ACHN (cell line): ENCODE data around the gene CLTCL1.
"Not testable (repeated sequence)": the region's sequence is repeated elsewhere in the genome, so short reads cannot be mapped to it uniquely, and the experiment has no call there.

Experiments
- DNase-seq: peaks from one replicate; pipeline ENCODE4 v3.0.0-alpha.2; 2015
- in situ Hi-C: cut with HindIII; loops from 2 replicates; pipeline ENCODE4 v1.10.0; 2017; ENCODE audit warnings: low sequenced_read_pairs, low pct_ligation_motif_present, low pct_unique_long_range_greater_than_20kb

The CLTCL1 gene

DNA sequence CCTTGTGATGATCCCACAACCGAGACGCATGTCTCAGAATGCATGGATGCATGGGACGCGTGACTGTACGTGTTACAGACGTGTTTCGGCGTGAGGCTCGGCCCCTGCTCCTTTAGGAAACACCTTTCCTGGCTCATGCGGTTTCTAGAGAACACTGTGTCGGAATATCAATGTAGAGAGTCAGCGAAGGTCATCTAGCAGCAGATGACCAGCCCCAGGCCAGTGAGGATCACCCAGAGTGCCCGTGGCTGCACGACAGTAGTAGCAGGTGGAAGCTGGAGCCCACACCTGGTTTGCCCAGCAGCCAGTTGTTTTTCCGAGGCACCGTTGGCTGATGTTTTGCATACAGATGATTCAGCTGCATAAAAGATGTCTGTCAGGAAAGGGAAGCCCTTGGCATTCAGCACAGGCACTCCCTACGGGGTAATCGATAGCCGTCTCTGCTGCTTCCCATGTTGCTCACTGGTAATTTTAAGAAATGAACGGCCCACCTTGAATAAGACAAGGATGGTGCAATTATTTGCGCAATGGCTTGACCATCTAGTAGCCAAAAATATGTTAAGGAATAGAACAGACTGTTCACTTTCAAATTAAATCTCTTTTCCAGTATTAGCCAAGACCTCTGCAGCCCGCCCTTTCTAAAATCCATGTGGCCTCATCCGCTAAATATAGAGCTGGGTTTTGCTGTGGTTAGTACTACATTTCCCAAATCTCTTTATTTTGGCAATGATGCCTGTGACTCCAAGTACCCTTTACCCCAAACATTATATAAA, 1.1 kb upstream of the CLTCL1 start:
- in situ Hi-C loops, result no loop called here
- DNase-seq, result no peak

DNA sequence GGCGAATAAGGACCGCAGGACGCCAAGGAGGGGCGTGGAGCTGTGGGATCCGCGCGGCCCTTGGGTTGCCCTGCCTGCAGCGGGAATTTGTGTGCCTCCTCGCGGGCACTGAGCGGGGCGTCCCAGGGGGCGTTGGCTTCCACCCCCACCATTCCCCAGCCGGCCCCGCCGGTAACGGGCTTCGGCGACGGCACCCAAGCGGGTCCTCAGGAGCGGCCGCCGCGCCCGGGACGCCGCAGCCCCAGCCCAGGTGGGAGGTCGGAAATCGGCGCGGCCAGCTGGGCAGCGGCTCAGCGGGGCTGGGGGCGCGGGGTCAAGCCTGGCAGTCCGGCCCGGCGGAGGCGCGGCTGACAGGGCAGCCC, 320 bp downstream of the CLTCL1 start:
- in situ Hi-C loops, result no loop called here
- DNase-seq, result peak; percentile 50

DNA sequence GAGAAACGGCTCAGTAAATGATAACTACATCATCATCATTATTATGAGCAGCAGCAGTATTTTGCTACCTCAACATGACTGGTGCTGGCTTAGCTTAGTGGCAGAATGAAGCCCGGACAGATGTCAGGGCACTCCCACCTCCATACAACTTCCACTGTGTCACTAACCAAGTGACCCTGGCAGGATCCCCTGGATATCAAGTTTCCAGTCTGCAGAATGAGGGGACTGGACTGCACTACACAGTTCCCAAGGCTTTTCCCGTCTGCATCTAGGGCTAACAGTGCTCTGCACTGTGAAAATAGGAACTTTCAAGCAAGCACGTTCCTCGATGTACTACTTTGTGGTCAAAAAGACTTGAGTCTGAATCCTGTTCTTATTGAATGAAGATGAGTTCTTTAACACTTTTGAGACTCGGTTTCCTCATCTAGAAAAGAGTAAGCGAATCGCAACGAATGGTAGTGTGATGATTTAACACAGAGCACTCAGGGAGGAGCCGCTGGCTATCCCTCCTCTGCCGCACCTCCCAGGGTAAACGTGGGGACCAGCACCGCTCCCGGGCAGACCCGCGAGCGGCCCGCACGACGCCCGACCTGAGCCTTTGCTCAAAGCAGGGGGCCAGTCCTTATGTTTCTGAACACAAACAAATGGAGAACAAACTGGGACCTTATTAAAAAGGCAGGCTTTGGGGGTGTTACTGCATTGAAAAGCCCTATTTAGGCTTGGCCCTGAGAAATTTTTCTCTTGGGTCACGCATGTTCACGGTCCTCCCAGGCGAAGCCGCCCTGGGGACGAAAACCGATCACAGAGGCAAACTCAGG, 910 bp downstream of the CLTCL1 start:
- DNase-seq, result peak; percentile 27
- in situ Hi-C loops, result no loop called here

DNA sequence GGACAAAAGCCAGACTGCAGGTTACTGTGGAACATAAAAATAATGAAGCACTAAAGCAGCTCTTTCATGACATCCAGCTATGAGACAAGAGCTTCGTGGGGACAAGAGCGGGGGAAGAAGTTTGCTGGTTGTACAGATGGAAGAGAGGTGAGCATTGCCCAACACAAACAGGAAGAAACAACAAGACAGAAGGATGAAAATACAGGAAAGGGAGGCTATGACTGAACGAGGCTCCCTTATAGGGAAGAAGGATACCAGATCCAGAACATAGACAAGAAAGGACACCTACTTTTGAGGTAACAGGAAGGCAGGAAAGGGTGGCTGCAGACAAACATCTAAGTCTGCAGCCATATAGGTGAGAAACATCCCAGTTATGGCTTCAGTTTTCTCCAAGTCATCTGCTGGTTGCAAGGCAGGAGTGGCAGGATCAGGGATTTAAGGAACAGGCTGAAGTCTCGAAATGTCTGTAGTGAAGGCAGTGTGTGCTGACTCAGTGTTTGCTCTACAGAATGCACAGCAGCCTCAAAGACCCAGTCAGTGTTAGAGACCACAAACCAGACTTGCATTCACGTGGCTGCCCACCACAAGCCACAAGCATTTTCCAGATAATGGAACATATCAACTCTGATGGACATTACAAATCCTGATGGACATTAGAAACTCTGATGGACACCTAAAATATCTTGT, 1.9 kb downstream of the CLTCL1 start:
- DNase-seq, result peak; percentile 76

DNA sequence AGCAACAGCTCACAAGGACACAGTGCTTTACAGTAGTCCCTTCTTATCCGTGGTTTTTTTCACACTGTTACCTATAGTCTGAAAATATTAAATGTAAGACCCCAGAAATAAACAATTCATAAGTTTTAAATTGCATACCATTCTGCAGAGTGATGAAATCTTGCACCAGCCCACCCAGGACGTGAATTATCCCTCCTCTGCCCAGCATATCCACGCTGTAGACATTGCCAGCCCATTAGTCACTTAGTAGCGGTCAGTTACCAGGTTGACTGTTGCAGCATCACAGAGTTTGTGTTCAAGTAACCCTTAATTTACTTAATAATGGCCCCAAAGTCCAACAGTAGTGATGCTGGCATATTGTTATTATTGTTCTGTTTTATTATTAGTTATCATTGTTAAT, 3.6 kb downstream of the CLTCL1 start:
- in situ Hi-C loops, result no loop called here
- peak; percentile 80 for DNase-seq

More for the DNA sequence above, 1.9 kb downstream of the CLTCL1 start:
- in situ Hi-C loops, result no loop called here

DNA sequence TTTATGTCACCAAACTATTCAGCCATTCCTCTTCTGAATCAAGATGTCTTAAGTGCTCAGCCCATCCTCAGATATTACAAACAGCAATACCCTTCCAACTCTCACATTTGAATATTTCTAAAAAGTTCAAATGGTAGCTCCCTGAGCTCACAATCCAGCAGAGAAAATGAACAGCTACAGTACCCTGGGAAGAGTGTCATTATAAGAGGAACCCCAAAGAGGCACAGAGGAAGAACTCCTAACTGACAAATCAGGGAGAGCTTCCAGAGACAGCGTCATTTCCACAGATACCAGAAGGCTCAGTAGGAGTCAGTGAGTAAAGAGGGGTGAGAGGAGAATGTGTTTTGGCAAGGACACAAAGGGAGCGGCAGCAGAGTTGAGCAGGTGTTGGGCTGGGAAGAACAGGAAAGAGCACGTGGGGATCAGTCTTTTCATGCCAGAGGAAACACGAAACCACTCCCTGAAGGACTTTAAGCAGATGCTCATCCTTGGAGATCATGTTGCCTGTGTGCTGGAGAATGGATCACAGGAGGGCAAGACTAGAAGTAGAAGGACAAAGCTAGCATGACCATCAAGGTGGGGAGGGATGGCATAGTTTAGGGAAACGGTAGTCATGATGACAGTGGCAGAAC, 4.3 kb downstream of the CLTCL1 start:
- in situ Hi-C loops, result no loop called here
- DNase-seq, result peak; percentile 69

DNA sequence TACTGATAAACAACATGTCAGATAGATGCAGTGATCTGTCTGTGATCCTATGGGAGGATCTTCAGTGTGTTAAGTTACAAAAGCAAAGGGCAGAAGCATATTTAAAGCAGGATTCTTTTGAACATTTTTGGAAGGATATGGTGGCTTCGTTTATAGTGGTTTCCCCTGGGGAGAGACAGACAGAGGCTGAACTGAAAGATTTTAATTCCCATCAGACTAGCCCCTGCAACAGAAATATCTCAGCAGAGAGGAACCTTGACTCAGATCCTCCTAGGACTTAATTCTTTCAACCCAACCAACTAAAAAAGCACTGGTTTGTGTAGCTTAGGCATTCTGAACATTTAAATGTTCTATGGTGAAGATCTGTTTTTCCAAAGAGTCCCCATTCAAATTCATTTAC, 5.7 kb downstream of the CLTCL1 start:
- no peak for DNase-seq
- in situ Hi-C loops, result no loop called here

DNA sequence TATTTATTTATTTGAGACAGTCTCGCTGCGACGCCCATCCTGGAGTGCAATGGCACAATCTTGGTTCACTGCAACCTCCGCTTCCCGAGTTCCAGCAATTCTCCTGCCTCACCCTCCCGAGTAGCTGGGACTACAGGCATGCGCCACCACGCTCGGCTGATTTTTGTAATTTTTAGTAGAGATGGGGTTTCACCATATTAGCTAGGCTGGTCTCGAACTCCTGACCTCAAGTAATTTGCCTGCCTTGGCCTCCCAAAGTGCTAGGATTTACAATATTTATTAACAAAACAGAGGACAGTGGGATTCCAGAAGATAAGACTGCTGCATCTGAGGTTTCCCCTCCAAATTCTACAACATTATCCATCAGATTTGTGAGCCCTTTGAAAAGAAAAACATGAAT, 12.4 kb downstream of the CLTCL1 start:
- DNase-seq, in situ Hi-C loops: not testable (repeated sequence)

DNA sequence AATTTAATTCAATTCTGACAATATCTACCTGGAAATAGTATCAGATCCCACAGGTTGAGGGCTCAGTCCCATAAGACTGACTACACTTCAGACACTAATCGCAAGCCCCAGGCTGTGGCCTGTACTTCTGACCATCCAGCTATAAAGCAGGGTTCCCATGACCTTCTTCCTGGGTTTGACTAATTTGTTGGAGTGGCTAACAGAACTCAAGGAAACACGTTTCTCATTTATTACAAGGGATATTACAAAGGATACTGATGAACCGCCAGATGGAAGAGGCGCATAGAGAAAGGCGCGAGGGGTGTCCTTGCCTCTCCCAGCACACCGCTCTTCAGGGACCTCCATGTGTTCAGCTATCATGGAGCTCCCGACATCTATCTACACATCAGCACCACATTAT, 13.7 kb downstream of the CLTCL1 start:
- no peak for DNase-seq
- in situ Hi-C loops, result no loop called here

DNA sequence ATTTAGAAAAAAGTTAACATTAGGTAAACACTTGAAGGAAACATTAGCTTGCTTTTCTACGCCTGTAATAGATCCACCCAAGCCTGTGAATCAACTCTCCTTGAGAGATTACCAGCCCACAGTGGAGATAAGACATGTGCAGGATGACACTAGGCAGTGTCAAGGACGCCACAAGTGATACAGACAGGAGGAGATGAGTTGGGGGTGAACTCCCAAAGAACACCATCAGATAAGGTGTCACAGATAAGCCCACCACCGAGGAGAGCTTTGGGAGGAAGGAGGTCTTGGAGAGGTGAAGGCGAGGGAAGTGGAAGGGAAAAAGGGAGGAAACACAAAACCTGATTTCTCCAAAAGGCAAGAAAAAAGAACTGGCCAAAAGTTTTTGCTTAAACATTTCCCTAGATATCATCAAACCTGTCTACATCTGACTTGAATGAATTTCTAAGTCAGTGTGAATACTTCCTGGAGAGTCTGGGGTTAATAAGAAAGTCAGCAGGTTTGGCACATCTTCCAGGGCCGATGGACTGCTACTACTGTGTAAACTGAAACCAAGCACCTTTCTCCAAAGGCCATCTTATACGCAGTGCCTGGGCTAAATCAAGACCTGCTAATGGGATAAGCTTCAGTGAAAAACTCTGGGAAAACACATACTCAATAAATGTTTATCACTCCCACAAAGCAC, 15.5 kb downstream of the CLTCL1 start:
- in situ Hi-C loops, result no loop called here
- DNase-seq, result no peak

DNA sequence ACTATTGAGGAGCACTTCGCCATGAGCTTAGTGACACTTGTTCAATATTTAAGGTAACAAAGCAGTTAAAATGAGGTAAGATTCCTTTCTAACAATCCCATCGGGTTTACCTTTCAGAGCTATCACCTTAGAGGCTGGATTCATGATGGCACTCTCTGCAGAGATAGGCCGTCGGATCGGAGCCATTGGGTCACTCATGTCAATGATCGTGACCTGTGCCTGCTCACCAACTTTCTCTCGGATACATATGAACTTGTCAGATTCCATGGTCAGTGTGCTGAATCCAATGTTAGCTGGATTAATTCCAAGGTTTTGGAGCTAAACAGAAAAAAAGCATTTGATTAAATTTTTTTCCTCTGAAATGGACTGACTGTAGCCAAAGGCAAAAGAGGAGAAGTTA, 16.0 kb downstream of the CLTCL1 start:
- in situ Hi-C loops, result no loop called here

DNA sequence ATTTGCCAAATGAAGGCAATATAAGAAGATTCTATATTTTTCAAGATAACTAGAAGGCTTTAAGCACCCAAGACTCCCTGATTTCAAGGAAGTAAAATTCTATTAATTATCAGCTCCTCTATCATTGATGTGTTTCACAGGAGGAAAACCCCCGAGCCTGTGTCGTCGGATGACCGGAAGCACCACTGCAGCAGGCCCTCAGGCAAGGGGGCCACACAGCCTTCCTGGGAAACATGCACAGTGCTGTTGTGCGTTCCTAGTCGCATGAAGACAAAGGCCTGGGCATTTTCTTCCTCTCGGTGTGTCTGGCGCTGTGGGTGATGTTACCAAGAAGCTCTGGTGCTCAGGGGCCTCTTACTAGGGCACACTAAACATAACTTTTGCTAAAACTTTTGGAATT, 16.4 kb downstream of the CLTCL1 start:
- no peak for DNase-seq
- in situ Hi-C loops, result no loop called here

More for the DNA sequence above, 16.0 kb downstream of the CLTCL1 start:
- DNase-seq, result no peak

DNA sequence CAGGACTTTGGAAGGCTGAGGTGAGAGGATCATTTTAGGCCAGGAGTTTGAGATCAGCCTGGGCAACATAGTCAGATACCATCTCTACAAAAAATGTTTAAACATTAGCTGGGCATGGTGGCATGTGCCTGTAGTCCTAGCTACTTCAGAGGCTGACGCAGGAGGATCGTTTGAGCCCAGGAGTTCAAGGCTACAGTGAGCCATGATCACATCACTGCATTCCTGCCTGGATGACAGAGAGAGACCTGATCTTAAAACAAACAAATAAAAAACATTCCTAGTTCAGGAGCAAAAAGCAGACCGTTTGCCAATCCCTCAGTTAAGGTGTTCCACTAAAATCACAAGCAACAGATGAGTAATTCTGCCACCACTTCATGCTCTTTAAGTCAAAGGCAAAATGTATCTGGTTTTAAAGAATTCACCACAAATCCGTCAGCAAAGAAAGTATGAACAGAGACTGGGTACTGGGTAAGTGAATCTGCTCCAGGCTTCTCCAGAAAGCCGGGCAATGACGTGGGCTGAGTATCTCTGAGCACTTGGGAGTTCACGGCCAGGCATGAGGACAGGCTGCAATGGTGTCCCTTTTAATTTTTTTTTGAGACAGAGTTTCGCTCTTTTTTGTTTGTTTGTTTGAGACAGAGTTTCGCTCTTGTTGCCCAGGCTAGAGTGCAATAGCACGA, 19.5 kb downstream of the CLTCL1 start:
- no peak for DNase-seq
- in situ Hi-C loops, result no loop called here

DNA sequence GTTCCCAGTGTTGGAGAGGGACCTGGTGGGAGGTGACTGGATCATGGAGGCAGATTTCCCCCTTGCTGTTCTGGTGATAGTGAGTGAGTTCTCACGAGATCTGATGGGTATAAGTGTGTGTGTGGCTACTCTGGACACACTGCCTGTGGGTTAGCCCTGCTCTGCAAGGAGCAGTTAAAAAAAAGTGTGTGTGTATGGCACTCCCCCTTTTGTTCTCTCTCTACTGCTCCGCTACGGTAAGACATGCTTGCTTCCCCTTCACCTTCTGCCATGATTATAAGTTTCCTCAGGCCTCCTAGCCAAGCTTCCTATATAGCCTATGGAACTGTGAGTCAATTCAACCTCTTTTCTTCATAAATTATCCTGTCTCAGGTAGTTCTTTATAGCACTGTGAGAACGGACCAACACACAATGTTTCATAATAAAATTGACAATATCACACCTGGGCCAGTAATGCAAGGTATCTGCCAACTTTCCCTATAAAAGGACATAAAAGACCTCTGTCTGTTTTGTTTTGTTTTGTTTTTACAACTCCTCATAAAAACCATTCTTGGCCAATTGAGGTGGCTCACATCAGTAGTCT, 20.2 kb downstream of the CLTCL1 start:
- no peak for DNase-seq
- in situ Hi-C loops, result no loop called here

DNA sequence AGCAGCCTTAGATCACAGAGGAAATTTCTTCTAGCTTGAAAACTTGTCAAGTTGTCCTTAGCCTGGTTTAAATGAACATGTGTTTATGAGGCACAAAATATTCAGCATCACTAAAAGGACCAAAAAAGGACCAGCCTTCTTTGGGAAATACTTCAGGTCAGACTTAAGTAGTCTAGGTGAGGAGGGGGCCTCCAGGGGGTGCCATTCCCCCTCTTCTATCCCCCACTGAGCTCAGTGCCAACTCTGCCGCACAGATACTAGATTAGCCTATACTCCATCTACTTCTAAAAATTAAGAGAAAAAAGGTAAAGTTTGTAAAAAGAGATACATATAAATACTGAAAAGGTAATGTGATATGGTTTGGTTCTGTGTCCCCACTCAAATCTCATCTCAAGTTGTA, 20.6 kb downstream of the CLTCL1 start:
- in situ Hi-C loops, result no loop called here
- DNase-seq, result no peak

DNA sequence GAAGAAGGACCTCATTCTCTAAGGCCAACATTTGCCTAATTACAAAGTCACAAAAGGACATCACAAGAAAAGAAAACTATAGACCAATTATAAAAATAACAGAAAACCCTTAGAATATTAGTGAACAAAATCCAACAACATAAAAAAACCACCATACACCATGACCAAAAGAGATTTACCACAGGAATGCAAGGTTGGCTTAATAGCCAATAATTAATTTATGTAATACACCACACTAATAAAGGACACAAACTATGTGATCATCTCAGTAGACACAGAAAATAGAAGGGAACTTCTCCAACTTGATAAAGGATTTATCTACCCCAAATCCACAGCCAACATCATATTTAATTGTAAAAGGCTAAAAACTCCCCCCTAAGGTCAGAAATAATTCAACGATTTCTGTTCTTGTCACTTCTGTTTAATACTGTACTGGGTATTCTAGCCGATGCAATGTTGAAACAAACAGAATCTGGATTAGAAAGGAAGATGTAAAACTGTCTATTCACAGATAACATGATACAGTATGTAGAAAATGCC, 24.9 kb downstream of the CLTCL1 start:
- no peak for DNase-seq
- in situ Hi-C loops, result no loop called here

DNA sequence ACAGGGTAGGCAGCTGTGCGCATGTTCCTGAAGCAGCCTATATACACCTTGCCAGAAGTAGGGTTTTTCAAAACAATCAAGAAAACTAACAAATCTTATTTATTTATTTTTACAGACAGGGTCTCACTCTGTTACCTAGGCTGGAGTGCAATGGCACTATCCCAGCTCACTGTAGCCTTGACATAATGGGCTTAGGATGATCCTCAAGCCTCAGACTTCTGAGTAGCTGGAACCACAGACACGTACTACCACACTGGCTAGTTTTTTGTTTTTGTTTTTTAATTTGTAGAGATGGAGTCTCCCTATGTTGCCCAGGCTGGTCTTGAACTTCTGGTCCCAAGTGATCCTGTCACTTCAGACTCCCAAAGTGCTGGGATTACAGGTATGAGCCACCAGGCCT, 25.7 kb downstream of the CLTCL1 start:
- in situ Hi-C loops, result no loop called here
- DNase-seq, result no peak
